Measurements from ENCODE around the gene USP6NL. TPM values are rescaled to one million over a fixed set of nuclear protein-coding genes. Genes with fewer than 3 reads are reported as not detected.

USP6NL gene
- total RNA-seq, 1 donor from 2014 or later = 13.3 TPM

DNA sequence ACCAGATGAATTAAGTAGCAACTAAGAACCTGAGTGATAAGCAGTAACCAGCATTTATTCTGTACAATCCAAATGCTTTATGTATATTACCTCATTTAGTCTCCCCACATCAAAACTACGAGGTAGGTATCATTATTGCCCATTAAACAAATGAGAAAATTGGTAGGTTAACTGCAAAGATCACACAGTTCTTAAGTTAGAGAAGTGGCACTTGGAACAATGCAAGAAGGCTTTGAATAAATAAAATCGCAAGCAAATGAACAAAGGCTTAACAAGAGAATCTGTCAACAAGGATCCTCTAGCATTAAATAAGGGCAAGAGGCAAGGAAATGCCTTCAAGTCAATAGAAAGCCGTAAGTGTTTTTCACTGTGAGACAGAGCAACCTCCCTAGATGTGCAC is 70.2 kb downstream of the USP6NL start:
- H3K9me3 Mint-ChIP-seq (ENCODE audit: unreplicated experiment) = no peaks in the 10 kb centered on the region
- DNase-seq = no peak
- H3K27me3 Mint-ChIP-seq (ENCODE audit: unreplicated experiment) = peaks cover 1% of the 10 kb centered on the region
- no peak overlapping the region for H3K27ac Mint-ChIP-seq (ENCODE audit: unreplicated experiment)
- TF ChIP-seq, protein P1, sequence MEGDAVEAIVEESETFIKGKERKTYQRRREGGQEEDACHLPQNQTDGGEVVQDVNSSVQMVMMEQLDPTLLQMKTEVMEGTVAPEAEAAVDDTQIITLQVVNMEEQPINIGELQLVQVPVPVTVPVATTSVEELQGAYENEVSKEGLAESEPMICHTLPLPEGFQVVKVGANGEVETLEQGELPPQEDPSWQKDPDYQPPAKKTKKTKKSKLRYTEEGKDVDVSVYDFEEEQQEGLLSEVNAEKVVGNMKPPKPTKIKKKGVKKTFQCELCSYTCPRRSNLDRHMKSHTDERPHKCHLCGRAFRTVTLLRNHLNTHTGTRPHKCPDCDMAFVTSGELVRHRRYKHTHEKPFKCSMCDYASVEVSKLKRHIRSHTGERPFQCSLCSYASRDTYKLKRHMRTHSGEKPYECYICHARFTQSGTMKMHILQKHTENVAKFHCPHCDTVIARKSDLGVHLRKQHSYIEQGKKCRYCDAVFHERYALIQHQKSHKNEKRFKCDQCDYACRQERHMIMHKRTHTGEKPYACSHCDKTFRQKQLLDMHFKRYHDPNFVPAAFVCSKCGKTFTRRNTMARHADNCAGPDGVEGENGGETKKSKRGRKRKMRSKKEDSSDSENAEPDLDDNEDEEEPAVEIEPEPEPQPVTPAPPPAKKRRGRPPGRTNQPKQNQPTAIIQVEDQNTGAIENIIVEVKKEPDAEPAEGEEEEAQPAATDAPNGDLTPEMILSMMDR (IDR thresholded peaks at IDR 0.05; ENCODE audit: partially characterized antibody, unreplicated experiment) = no peak
- H3K36me3 Mint-ChIP-seq (ENCODE audit: unreplicated experiment) = no peaks in the 10 kb centered on the region
- H3K4me1 Mint-ChIP-seq (ENCODE audit: low read depth, unreplicated experiment) = peaks cover 7% of the 10 kb centered on the region
- no peak overlapping the region for H3K4me3 Mint-ChIP-seq (ENCODE audit: unreplicated experiment)

DNA sequence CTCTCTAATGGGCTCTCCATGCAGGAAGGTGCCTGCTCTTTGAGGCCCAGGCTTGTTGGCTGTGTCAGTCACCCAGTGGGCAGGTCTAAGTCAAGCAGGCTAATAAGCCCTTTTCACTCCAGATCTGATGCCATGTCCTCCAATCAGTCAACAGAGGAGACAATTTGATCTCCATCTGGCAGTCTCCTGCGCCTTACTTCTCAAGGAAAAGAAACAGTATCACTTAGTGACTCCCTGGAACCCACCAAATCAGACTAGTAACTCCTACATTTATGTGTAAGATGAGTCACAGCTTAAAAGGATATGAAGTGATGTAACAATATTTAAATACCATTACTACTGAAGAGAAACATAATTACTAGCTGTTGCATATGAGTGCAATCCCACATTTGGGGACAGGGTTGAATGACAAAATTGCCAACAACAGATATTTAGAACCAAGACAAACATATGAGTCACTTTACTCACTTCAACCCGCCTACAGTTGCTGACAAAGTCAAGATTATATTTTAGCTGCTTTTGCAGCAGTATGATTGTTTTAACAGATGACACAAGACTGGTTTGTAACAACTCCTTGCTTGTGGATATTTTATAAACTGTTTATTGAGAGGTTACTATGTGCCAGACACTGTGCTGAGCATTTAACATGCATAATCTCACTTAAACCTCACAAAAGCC is 72.1 kb downstream of the USP6NL start:
- H3K4me1 Mint-ChIP-seq (ENCODE audit: low read depth, unreplicated experiment) = peaks cover 13% of the 10 kb centered on the region
- DNase-seq = no peak
- no peak overlapping the region for H3K4me3 Mint-ChIP-seq (ENCODE audit: unreplicated experiment)
- H3K27me3 Mint-ChIP-seq (ENCODE audit: unreplicated experiment) = peaks cover 1% of the 10 kb centered on the region
- H3K9me3 Mint-ChIP-seq (ENCODE audit: unreplicated experiment) = peaks cover 1% of the 10 kb centered on the region
- TF ChIP-seq, protein P1 (IDR thresholded peaks at IDR 0.05; ENCODE audit: partially characterized antibody, unreplicated experiment) = no peak
- H3K36me3 Mint-ChIP-seq (ENCODE audit: unreplicated experiment) = no peaks in the 10 kb centered on the region
- H3K27ac Mint-ChIP-seq (ENCODE audit: unreplicated experiment) = no peak overlapping the region

GRCh38 chr10:11538834-11539190 is 72.6 kb downstream of the USP6NL start:
- no peak overlapping the region for H3K27ac Mint-ChIP-seq (ENCODE audit: unreplicated experiment)
- no peaks in the 10 kb centered on the region for H3K36me3 Mint-ChIP-seq (ENCODE audit: unreplicated experiment)
- TF ChIP-seq, protein P1 (IDR thresholded peaks at IDR 0.05; ENCODE audit: partially characterized antibody, unreplicated experiment) = no peak
- peaks cover 1% of the 10 kb centered on the region for H3K27me3 Mint-ChIP-seq (ENCODE audit: unreplicated experiment)
- no peak overlapping the region for H3K4me3 Mint-ChIP-seq (ENCODE audit: unreplicated experiment)
- no peak for DNase-seq
- peaks cover 1% of the 10 kb centered on the region for H3K9me3 Mint-ChIP-seq (ENCODE audit: unreplicated experiment)
- H3K4me1 Mint-ChIP-seq (ENCODE audit: low read depth, unreplicated experiment) = peaks cover 16% of the 10 kb centered on the region

- Mint-ChIP-seq H3K4me1 (ENCODE audit: low read depth, unreplicated experiment) (peaks cover 16% of the 10 kb centered on the region), H3K36me3 (ENCODE audit: unreplicated experiment) (no peaks in the 10 kb centered on the region)
- TF ChIP-seq, protein P1 (IDR thresholded peaks at IDR 0.05; ENCODE audit: partially characterized antibody, unreplicated experiment) = no peak
Measured at GRCh38 chr10:11536228-11536627, 75.2 kb downstream of the USP6NL start.

DNA sequence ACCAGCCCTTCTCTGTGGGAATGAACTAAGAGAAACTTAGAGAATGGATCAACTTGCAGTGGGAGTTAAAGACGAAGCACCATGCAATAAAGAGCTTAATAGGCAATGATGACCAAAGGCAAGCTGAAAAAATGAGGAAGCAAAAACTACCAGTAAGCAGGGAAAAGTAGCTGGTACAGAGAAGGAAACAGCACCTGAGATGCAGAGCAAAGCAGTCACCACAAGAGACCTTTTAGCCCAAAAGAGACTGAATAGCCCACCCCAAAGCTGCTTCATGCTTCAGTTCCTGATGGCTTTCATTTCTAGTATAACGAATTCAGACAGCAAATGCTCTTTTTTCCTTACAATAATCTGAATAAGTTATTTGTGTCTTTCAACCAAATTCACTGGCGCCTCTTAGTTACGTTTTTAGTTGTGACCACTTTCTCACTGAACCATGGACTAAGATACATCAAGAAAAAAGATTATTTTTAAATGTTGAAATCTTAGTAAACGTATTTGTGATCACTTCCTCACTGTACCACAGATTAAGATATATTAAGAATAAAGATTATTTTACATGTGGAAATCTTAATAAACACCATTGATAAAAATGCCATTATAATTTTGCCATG is 76.0 kb downstream of the USP6NL start:
- no peaks in the 10 kb centered on the region for H3K36me3 Mint-ChIP-seq (ENCODE audit: unreplicated experiment)
- TF ChIP-seq, protein P1 (IDR thresholded peaks at IDR 0.05; ENCODE audit: partially characterized antibody, unreplicated experiment) = no peak
- no peaks in the 10 kb centered on the region for H3K27me3 Mint-ChIP-seq (ENCODE audit: unreplicated experiment)

More at GRCh38 chr10:11536228-11536627, 75.2 kb downstream of the USP6NL start:
- H3K27ac Mint-ChIP-seq (ENCODE audit: unreplicated experiment) = no peak overlapping the region
- H3K4me3 Mint-ChIP-seq (ENCODE audit: unreplicated experiment) = no peak overlapping the region
- H3K27me3 Mint-ChIP-seq (ENCODE audit: unreplicated experiment) = no peaks in the 10 kb centered on the region
- no peak for DNase-seq
- H3K9me3 Mint-ChIP-seq (ENCODE audit: unreplicated experiment) = peaks cover 1% of the 10 kb centered on the region

More for the DNA sequence above, 76.0 kb downstream of the USP6NL start:
- peaks cover 1% of the 10 kb centered on the region for H3K9me3 Mint-ChIP-seq (ENCODE audit: unreplicated experiment)
- H3K27ac Mint-ChIP-seq (ENCODE audit: unreplicated experiment) = no peak overlapping the region
- no peak overlapping the region for H3K4me3 Mint-ChIP-seq (ENCODE audit: unreplicated experiment)
- H3K4me1 Mint-ChIP-seq (ENCODE audit: low read depth, unreplicated experiment) = peaks cover 17% of the 10 kb centered on the region
- no peak for DNase-seq

Data from glutamatergic neuron (in vitro differentiated cells).